Mesenchymal stem cell (in vitro differentiated cells and primary cell): ENCODE results near the gene ENGASE.

Source experiments
- DNase-seq: peaks from one replicate; pipeline ENCODE4 v3.0.0-alpha.2; 2013
- H2AFZ ChIP-seq: one replicate; pipeline ENCODE4 v1.6.1; 2013; ENCODE audit warnings: low read depth, mild to moderate bottlenecking, control low read depth, inconsistent platforms, low read length, moderate library complexity
- H2AK5ac ChIP-seq: 2 replicates; pipeline ENCODE4 v1.6.1; 2013; ENCODE audit warnings: low read length, moderate library complexity, mild to moderate bottlenecking, inconsistent platforms; ENCODE audit not compliant: severe bottlenecking
- H2BK120ac ChIP-seq: one replicate; pipeline ENCODE4 v1.6.1; 2013; ENCODE audit warnings: low read depth, mild to moderate bottlenecking, inconsistent platforms, low read length, moderate library complexity
- H2BK12ac ChIP-seq, 2 experiments: one replicate each; pipeline ENCODE4 v1.6.1; 2013; ENCODE audit warnings: inconsistent platforms in 2 of 2, low read length in 2 of 2, mild to moderate bottlenecking in 2 of 2, moderate library complexity in 2 of 2, control low read depth in 1 of 2
- H2BK15ac ChIP-seq: one replicate; pipeline ENCODE4 v1.6.1; 2013; ENCODE audit warnings: mild to moderate bottlenecking, low read depth, inconsistent platforms; ENCODE audit not compliant: poor library complexity, severe bottlenecking
- H2BK5ac ChIP-seq: 2 replicates; pipeline ENCODE4 v1.6.1; 2013; ENCODE audit warnings: low read depth, mild to moderate bottlenecking, low read length, control low read depth, inconsistent platforms; ENCODE audit not compliant: poor library complexity, severe bottlenecking
- H3K14ac ChIP-seq, 2 experiments: one replicate each; pipeline ENCODE4 v1.6.1; 2013; ENCODE audit warnings: inconsistent platforms in 2 of 2, low read length in 2 of 2, control low read depth in 1 of 2, mild to moderate bottlenecking in 1 of 2, moderate library complexity in 1 of 2
- H3K18ac ChIP-seq, 2 experiments: one replicate each; pipeline ENCODE4 v1.6.1; 2013; ENCODE audit warnings: inconsistent platforms in 2 of 2, low read length in 2 of 2, control low read depth in 1 of 2, low read depth in 1 of 2, mild to moderate bottlenecking in 1 of 2
- H3K23ac ChIP-seq, 2 experiments: one replicate each; pipeline ENCODE4 v1.6.1; 2013; ENCODE audit warnings: inconsistent platforms in 2 of 2, low read length in 2 of 2, mild to moderate bottlenecking in 2 of 2, moderate library complexity in 2 of 2, control low read depth in 1 of 2
- H3K27ac ChIP-seq: 2 replicates; pipeline ENCODE4 v1.5.1; 2013; ENCODE audit warnings: mild to moderate bottlenecking, moderate library complexity, low read length, control low read depth, inconsistent platforms; ENCODE audit not compliant: poor library complexity, severe bottlenecking
- H3K27me3 ChIP-seq, 2 experiments: 2 replicates each; pipeline versions ENCODE4 v1.6.1 to v1.7.0; 2013; ENCODE audit warnings: low read length in 2 of 2, mild to moderate bottlenecking in 2 of 2, moderate library complexity in 2 of 2, control low read depth in 1 of 2, inconsistent platforms in 1 of 2; ENCODE audit not compliant: control insufficient read depth in 1 of 2, insufficient read depth in 1 of 2
- H3K36me3 ChIP-seq, 2 experiments: 2 replicates each; pipeline versions ENCODE4 v1.6.1 to v1.7.0; 2013; ENCODE audit warnings: low read length in 2 of 2, control low read depth in 1 of 2, inconsistent platforms in 1 of 2, low read depth in 1 of 2, mild to moderate bottlenecking in 1 of 2; ENCODE audit not compliant: insufficient read depth in 2 of 2, control insufficient read depth in 1 of 2
- H3K4ac ChIP-seq, 2 experiments: one replicate each; pipeline ENCODE4 v1.6.1; 2013; ENCODE audit warnings: inconsistent platforms in 2 of 2, low read length in 2 of 2, mild to moderate bottlenecking in 2 of 2, moderate library complexity in 2 of 2, control low read depth in 1 of 2, low read depth in 1 of 2
- H3K4me1 ChIP-seq: 2 replicates; pipeline ENCODE4 v1.6.1; 2013; ENCODE audit warnings: low read depth, low read length, control low read depth; ENCODE audit not compliant: control insufficient read depth, insufficient read depth
- H3K4me2 ChIP-seq: 2 replicates; pipeline ENCODE4 v1.6.1; 2013; ENCODE audit warnings: low read length, mild to moderate bottlenecking, inconsistent platforms; ENCODE audit not compliant: poor library complexity, severe bottlenecking
- H3K4me3 ChIP-seq, 2 experiments: 2 replicates each; pipeline versions ENCODE4 v1.5.1 to v1.7.0; 2013; ENCODE audit warnings: low read length in 2 of 2, mild to moderate bottlenecking in 2 of 2, control low read depth in 1 of 2, low read depth in 1 of 2; ENCODE audit not compliant: insufficient read depth in 1 of 2
- H3K79me1 ChIP-seq: replicated peaks from 2 replicates; pipeline ENCODE4 v1.6.1; 2013; ENCODE audit warnings: mild to moderate bottlenecking, control low read depth, low read length, inconsistent platforms; ENCODE audit not compliant: poor library complexity, severe bottlenecking
- H3K9ac ChIP-seq: 2 replicates; pipeline ENCODE4 v1.7.0; 2013; ENCODE audit warnings: mild to moderate bottlenecking, low read length, moderate library complexity
- H3K9me3 ChIP-seq: 2 replicates; pipeline ENCODE4 v1.7.0; 2013; ENCODE audit warnings: mild to moderate bottlenecking, low read length; ENCODE audit not compliant: control insufficient read depth
- H4K8ac ChIP-seq: one replicate; pipeline ENCODE4 v1.6.1; 2013; ENCODE audit warnings: inconsistent platforms, mild to moderate bottlenecking, low read length, moderate library complexity
- H4K91ac ChIP-seq: one replicate; pipeline ENCODE4 v1.6.1; 2013; ENCODE audit warnings: mild to moderate bottlenecking, low read length, inconsistent platforms
- WGBS: methylation state at CpG from one replicate; pipeline ENCODE4 v1.1.7; 2013; ENCODE audit warnings: mixed read lengths; 5-methylcytosine and 5-hydroxymethylcytosine counted together

Gene ENGASE

GRCh38 chr17:79135011-79135410 is 60.4 kb downstream of the ENGASE start:
- no peak overlapping the region for H3K4me2 ChIP-seq
- no peaks in the 10 kb centered on the region for H3K4me1 ChIP-seq
- no peak overlapping the region for H2BK120ac ChIP-seq
- H3K4ac ChIP-seq, result no peak overlapping the region
- H3K36me3 ChIP-seq, result no peaks in the 10 kb centered on the region
- peaks cover 0 to 89% of the 10 kb centered on the region in 2 experiments for H3K27me3 ChIP-seq
- no peaks in the 10 kb centered on the region for H3K79me1 ChIP-seq
- H4K8ac ChIP-seq, result no peak overlapping the region
- H3K18ac ChIP-seq, result no peak overlapping the region
- DNase-seq, result no peak
- no peak overlapping the region for H4K91ac ChIP-seq
- no peak overlapping the region for H3K23ac ChIP-seq
- no peak overlapping the region for H3K14ac ChIP-seq
- no peak overlapping the region for H2AFZ ChIP-seq
- WGBS, result 83% methylated on average over 9 of the region's 9 CpGs
- H3K27ac ChIP-seq, result no peak overlapping the region
- H3K4me3 ChIP-seq, result no peak overlapping the region
- no peak overlapping the region for H2BK12ac ChIP-seq
- no peak overlapping the region for H2BK15ac ChIP-seq
- H3K9ac ChIP-seq, result no peak overlapping the region
- no peak overlapping the region for H2AK5ac ChIP-seq
- H3K9me3 ChIP-seq, result no peaks in the 10 kb centered on the region
- H2BK5ac ChIP-seq, result no peak overlapping the region

GRCh38 chr17:79135628-79136405 is 61.2 kb downstream of the ENGASE start:
- Histone ChIP-seq H2BK12ac (no peak overlapping the region), H3K9ac (no peak overlapping the region), H2BK5ac (no peak overlapping the region), H2AK5ac (no peak overlapping the region), H2BK120ac (no peak overlapping the region), H3K9me3 (no peaks in the 10 kb centered on the region), H3K27me3 (peaks cover 0 to 94% of the 10 kb centered on the region in 2 experiments), H3K4ac (no peak overlapping the region), H3K79me1 (no peaks in the 10 kb centered on the region), H3K18ac (no peak overlapping the region), H4K91ac (no peak overlapping the region), H3K4me1 (no peaks in the 10 kb centered on the region), H3K23ac (no peak overlapping the region), H3K4me2 (no peak overlapping the region), H3K4me3 (no peak overlapping the region), H3K14ac (no peak overlapping the region), H2BK15ac (no peak overlapping the region), H3K27ac (no peak overlapping the region), H4K8ac (no peak overlapping the region), H3K36me3 (no peaks in the 10 kb centered on the region), H2AFZ (no peak overlapping the region)
- WGBS, result 74% methylated on average over 24 of the region's 24 CpGs
- no peak for DNase-seq
